ENCODE results near the gene HABP2. TPM values are rescaled to one million over a fixed set of nuclear protein-coding genes. Genes with fewer than 3 reads are reported as not detected.

The HABP2 gene
- total and polyA plus RNA-seq, 4 donors, result 109 to 259 (median 197) TPM

DNA sequence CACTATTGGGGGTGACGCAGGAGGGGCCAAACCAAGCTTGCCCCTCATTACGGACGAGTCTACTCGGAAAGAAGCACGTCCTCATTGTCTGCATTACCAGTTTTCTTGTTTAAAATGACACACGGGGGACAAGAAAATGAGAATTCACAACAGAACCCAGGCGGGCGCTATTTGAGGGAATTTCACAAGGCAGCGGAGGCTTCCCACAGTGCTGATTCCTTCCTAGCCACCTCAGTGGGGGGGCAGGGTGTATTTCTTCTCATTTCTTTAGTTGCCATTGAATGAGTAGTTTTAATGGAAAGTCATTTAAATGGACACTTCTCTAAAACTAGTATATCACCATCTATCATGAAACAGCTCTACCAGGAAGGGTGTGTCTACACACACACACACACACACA is 68.1 kb downstream of the HABP2 start:
- H3K36me3 ChIP-seq (ENCODE audit: control insufficient read depth in 4 of 4, insufficient read depth in 3 of 4, low read depth in 1 of 4, low read length in 3 of 4), result no peaks in the 10 kb centered on the region
- no peak overlapping the region for H3K4me3 ChIP-seq (ENCODE audit: low read depth in 1 of 3, low read length in 3 of 3)
- no peaks in the 10 kb centered on the region for H3K27me3 ChIP-seq (ENCODE audit: control insufficient read depth in 4 of 4, insufficient read depth in 4 of 4, low read length in 3 of 4)
- H3K4me1 ChIP-seq (ENCODE audit: control insufficient read depth in 4 of 4, insufficient read depth in 4 of 4, low read length in 3 of 4), result peaks cover 0 to 2% (median 0%) of the 10 kb centered on the region in 4 donors
- DNase-seq (ENCODE audit: low spot score), result no peak
- no peak overlapping the region for H3K9ac ChIP-seq (ENCODE audit: low read depth in 1 of 2, low read length in 2 of 2)
- WGBS, result 94% methylated on average over 9 of the region's 9 CpGs
- TF ChIP-seq, protein P1, sequence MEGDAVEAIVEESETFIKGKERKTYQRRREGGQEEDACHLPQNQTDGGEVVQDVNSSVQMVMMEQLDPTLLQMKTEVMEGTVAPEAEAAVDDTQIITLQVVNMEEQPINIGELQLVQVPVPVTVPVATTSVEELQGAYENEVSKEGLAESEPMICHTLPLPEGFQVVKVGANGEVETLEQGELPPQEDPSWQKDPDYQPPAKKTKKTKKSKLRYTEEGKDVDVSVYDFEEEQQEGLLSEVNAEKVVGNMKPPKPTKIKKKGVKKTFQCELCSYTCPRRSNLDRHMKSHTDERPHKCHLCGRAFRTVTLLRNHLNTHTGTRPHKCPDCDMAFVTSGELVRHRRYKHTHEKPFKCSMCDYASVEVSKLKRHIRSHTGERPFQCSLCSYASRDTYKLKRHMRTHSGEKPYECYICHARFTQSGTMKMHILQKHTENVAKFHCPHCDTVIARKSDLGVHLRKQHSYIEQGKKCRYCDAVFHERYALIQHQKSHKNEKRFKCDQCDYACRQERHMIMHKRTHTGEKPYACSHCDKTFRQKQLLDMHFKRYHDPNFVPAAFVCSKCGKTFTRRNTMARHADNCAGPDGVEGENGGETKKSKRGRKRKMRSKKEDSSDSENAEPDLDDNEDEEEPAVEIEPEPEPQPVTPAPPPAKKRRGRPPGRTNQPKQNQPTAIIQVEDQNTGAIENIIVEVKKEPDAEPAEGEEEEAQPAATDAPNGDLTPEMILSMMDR (IDR thresholded peaks at IDR 0.05; ENCODE audit: low read depth, low read length, missing input control), result no peak
- no peak for TF ChIP-seq EGR1 (IDR thresholded peaks at IDR 0.05; ENCODE audit: low read depth in 2 of 2)
- TF ChIP-seq, protein P2, sequence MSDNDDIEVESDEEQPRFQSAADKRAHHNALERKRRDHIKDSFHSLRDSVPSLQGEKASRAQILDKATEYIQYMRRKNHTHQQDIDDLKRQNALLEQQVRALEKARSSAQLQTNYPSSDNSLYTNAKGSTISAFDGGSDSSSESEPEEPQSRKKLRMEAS (IDR thresholded peaks at IDR 0.05), result no peak
- TF ChIP-seq HNF4A (conservative IDR thresholded peaks at IDR 0.05), result no peak
- TF ChIP-seq NR2F2 (IDR thresholded peaks at IDR 0.05), result no peak
- no peak overlapping the region for H3K27ac ChIP-seq (ENCODE audit: low read depth in 1 of 2, low read length in 2 of 2)
- no peaks in the 10 kb centered on the region for H3K9me3 ChIP-seq (ENCODE audit: control insufficient read depth in 4 of 4, low read length in 3 of 4)

DNA sequence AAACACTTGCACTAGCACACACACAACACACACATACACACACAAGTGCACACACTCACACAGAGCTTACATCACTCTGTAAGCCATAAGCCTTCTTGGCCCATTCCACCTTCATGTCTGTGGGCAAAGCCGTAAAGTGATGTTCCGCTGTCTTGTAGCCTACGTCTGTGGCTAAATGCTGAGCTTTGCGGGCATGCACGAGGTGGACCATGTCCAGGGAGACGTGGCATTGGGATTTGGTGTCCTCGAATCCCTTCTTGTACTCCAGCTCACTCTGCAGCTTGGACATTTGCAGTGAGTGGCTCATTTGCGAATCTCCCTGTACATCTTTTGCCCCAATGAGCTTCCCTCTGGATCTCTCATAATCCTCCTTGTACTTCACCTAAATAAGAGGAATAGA is 68.9 kb downstream of the HABP2 start:
- no peak for DNase-seq (ENCODE audit: low spot score)
- TF ChIP-seq RXRA (IDR thresholded peaks at IDR 0.05) (no peak), JUND (IDR thresholded peaks at IDR 0.05) (no peak), RAD21 (IDR thresholded peaks at IDR 0.05) (no peak), HNF4A (conservative IDR thresholded peaks at IDR 0.05) (no peak), TAF1 (conservative IDR thresholded peaks at IDR 0.05) (no peak), FOXA2 (IDR thresholded peaks at IDR 0.05) (no peak), HNF4G (IDR thresholded peaks at IDR 0.05) (no peak), YY1 (IDR thresholded peaks at IDR 0.05) (no peak), SP1 (IDR thresholded peaks at IDR 0.05) (no peak), EGR1 (IDR thresholded peaks at IDR 0.05; ENCODE audit: low read depth in 2 of 2) (no peak), FOXA1 (IDR thresholded peaks at IDR 0.05) (no peak), NR2F2 (IDR thresholded peaks at IDR 0.05) (no peak), GABPA (IDR thresholded peaks at IDR 0.05 in 1 of 2, conservative IDR thresholded peaks at IDR 0.05 in 1 of 2) (no peak)
- TF ChIP-seq, protein P1 (IDR thresholded peaks at IDR 0.05; ENCODE audit: low read depth, low read length, missing input control), result no peak
- TF ChIP-seq, protein P2 (IDR thresholded peaks at IDR 0.05), result no peak
- TF ChIP-seq, protein P3, sequence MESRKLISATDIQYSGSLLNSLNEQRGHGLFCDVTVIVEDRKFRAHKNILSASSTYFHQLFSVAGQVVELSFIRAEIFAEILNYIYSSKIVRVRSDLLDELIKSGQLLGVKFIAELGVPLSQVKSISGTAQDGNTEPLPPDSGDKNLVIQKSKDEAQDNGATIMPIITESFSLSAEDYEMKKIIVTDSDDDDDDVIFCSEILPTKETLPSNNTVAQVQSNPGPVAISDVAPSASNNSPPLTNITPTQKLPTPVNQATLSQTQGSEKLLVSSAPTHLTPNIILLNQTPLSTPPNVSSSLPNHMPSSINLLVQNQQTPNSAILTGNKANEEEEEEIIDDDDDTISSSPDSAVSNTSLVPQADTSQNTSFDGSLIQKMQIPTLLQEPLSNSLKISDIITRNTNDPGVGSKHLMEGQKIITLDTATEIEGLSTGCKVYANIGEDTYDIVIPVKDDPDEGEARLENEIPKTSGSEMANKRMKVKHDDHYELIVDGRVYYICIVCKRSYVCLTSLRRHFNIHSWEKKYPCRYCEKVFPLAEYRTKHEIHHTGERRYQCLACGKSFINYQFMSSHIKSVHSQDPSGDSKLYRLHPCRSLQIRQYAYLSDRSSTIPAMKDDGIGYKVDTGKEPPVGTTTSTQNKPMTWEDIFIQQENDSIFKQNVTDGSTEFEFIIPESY (IDR thresholded peaks at IDR 0.05), result no peak
- TF ChIP-seq, protein P4, sequence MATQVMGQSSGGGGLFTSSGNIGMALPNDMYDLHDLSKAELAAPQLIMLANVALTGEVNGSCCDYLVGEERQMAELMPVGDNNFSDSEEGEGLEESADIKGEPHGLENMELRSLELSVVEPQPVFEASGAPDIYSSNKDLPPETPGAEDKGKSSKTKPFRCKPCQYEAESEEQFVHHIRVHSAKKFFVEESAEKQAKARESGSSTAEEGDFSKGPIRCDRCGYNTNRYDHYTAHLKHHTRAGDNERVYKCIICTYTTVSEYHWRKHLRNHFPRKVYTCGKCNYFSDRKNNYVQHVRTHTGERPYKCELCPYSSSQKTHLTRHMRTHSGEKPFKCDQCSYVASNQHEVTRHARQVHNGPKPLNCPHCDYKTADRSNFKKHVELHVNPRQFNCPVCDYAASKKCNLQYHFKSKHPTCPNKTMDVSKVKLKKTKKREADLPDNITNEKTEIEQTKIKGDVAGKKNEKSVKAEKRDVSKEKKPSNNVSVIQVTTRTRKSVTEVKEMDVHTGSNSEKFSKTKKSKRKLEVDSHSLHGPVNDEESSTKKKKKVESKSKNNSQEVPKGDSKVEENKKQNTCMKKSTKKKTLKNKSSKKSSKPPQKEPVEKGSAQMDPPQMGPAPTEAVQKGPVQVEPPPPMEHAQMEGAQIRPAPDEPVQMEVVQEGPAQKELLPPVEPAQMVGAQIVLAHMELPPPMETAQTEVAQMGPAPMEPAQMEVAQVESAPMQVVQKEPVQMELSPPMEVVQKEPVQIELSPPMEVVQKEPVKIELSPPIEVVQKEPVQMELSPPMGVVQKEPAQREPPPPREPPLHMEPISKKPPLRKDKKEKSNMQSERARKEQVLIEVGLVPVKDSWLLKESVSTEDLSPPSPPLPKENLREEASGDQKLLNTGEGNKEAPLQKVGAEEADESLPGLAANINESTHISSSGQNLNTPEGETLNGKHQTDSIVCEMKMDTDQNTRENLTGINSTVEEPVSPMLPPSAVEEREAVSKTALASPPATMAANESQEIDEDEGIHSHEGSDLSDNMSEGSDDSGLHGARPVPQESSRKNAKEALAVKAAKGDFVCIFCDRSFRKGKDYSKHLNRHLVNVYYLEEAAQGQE (IDR thresholded peaks at IDR 0.05), result no peak
- TF ChIP-seq, protein P5, sequence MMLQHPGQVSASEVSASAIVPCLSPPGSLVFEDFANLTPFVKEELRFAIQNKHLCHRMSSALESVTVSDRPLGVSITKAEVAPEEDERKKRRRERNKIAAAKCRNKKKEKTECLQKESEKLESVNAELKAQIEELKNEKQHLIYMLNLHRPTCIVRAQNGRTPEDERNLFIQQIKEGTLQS (IDR thresholded peaks at IDR 0.05), result no peak
- Histone ChIP-seq H3K27ac (ENCODE audit: low read depth in 1 of 2, low read length in 2 of 2) (no peak overlapping the region), H3K27me3 (ENCODE audit: control insufficient read depth in 4 of 4, insufficient read depth in 4 of 4, low read length in 3 of 4) (no peaks in the 10 kb centered on the region), H3K9ac (ENCODE audit: low read depth in 1 of 2, low read length in 2 of 2) (no peak overlapping the region), H3K9me3 (ENCODE audit: control insufficient read depth in 4 of 4, low read length in 3 of 4) (no peaks in the 10 kb centered on the region), H3K36me3 (ENCODE audit: control insufficient read depth in 4 of 4, insufficient read depth in 3 of 4, low read depth in 1 of 4, low read length in 3 of 4) (no peaks in the 10 kb centered on the region), H3K4me3 (ENCODE audit: low read depth in 1 of 3, low read length in 3 of 3) (no peak overlapping the region), H3K4me1 (ENCODE audit: control insufficient read depth in 4 of 4, insufficient read depth in 4 of 4, low read length in 3 of 4) (peaks cover 0 to 2% (median 0%) of the 10 kb centered on the region in 4 donors)
- WGBS, result 96% methylated on average over 8 of the region's 8 CpGs
